Stomach (tissue), 9 donors: ENCODE results near the gene SPANXN4. TPM values are rescaled to one million over a fixed set of nuclear protein-coding genes. Genes with fewer than 3 reads are reported as not detected.

Source experiments
- DNase-seq, 2 donors: peaks; one replicate each; pipeline versions ENCODE4 v3.0.0 to v3.0.0-alpha.2; 2013 to 2019
- H3K27ac ChIP-seq, 5 donors: fragments of 200-600 bp in 4 of 5; sonication (generic) in 4 of 5; one replicate each; pipeline ENCODE4 v1.5.1; 2013 to 2019; ENCODE audit warnings: mild to moderate bottlenecking in 1 of 5, moderate library complexity in 1 of 5
- H3K27me3 ChIP-seq, 3 donors: fragments of 200-600 bp; sonication (generic); one replicate each; pipeline ENCODE4 v1.5.1; 2017 to 2019; ENCODE audit warnings: mixed run types in 1 of 3
- H3K36me3 ChIP-seq, 4 donors: fragments of 200-600 bp; sonication (generic); 1 replicate in 3 of 4; 2 replicates in 1 of 4; pipeline ENCODE4 v1.5.1; 2016 to 2019
- H3K4me1 ChIP-seq, 4 donors: fragments of 200-600 bp; sonication (generic); one replicate each; pipeline ENCODE4 v1.5.1; 2016 to 2019
- H3K4me3 ChIP-seq, 4 donors: fragments of 200-600 bp; sonication (generic) in 3 of 4; one replicate each; pipeline ENCODE4 v1.5.1; 2016 to 2019; ENCODE audit warnings: mild to moderate bottlenecking in 1 of 4
- H3K9me3 ChIP-seq, 4 donors: fragments of 200-600 bp; sonication (generic); one replicate each; pipeline ENCODE4 v1.5.1; 2016 to 2019
- CTCF ChIP-seq, 7 experiments: fragments of 450-650 bp in 4 of 7; fragments of 200-600 bp in 3 of 7; sonication (generic) in 3 of 7; IDR thresholded peaks; one replicate each; pipeline ENCODE4 v1.5.1; 2016 to 2019; ENCODE audit warnings: antibody characterized with exemption in 7 of 7, control low read depth in 2 of 7, mild to moderate bottlenecking in 1 of 7
- EP300 ChIP-seq: sonication (generic); formaldehyde crosslinking; IDR thresholded peaks from one replicate; pipeline ENCODE4 v1.6.1; 2017; ENCODE audit warnings: antibody characterized with exemption
- POLR2A ChIP-seq, 4 donors: fragments of 450-650 bp; IDR thresholded peaks; one replicate each; pipeline ENCODE4 v1.6.1; 2016; ENCODE audit warnings: antibody characterized with exemption in 4 of 4, control low read depth in 2 of 4, mild to moderate bottlenecking in 1 of 4, moderate library complexity in 1 of 4
- POLR2AphosphoS5 ChIP-seq, 3 donors: sonication (generic); formaldehyde crosslinking; IDR thresholded peaks; one replicate each; pipeline ENCODE4 v1.6.1; 2016; ENCODE audit warnings: antibody characterized with exemption in 3 of 3
- WGBS, 5 donors: extraction: QIAGEN DNeasy Blood & Tissue Kit in 3 of 5; methylation state at CpG; one replicate each; pipeline versions ENCODE4 v1.1.5 to v1.1.7; 2013 to 2018; 5-methylcytosine and 5-hydroxymethylcytosine counted together
- intact Hi-C: fragments of 100-400 bp; cut with DNase I; formaldehyde crosslinking; loops from one replicate; pipeline ENCODE4 v1.15.1; 2023; ENCODE audit warnings: low total_unique reads
- polyA plus RNA-seq, 3 donors: library from polyadenylated mRNA; stranded (reverse); fragments of 200-250 nt; gene quantifications; one replicate each; pipeline ENCODE4 v1.2.3, GENCODE V29; 2013
- total RNA-seq, 5 donors: library from RNA; depleted of rRNA; stranded (reverse); fragments of >200 nt; gene quantifications; one replicate each; pipeline versions ENCODE4 v1.1.0 to v1.2.3, GENCODE V29; 2014 to 2016
- donor health status: healthy with polysubstance abuse.
- donor health status: Bipolar disorder and iron deficiency.
- donor health status: healthy.

The SPANXN4 gene
- total and polyA plus RNA-seq, 8 donors, result not detected

- WGBS, 5 donors, result 9 to 36% (median 15%) methylated on average over 2 of the region's 2 CpGs
- DNase-seq, result peak in 1 of 2 donors; percentile 15
- no peaks in the 10 kb centered on the region for H3K4me1 ChIP-seq
Observed at GRCh38 chrX:142994988-142995387, 30.7 kb upstream of the SPANXN4 start.

GRCh38 chrX:142998447-142999198, 27.1 kb upstream of the SPANXN4 start:
- intact Hi-C loops, result no loop called here
- no peaks in the 10 kb centered on the region for H3K4me1 ChIP-seq
- DNase-seq, result no peak
- H3K27me3 ChIP-seq, result no peaks in the 10 kb centered on the region
- TF ChIP-seq CTCF (IDR thresholded peaks at IDR 0.05) (no peak), POLR2AphosphoS5 (IDR thresholded peaks at IDR 0.05) (no peak), EP300 (no peak), POLR2A (IDR thresholded peaks at IDR 0.05) (no peak)
- H3K4me3 ChIP-seq, result no peak overlapping the region
- no peaks in the 10 kb centered on the region for H3K36me3 ChIP-seq
- H3K27ac ChIP-seq, result no peak overlapping the region
- no peaks in the 10 kb centered on the region for H3K9me3 ChIP-seq
- 72 to 83% (median 78%) methylated on average over 7 to 8 of the region's 8 CpGs for WGBS, 5 donors

More at GRCh38 chrX:142994988-142995387, 30.7 kb upstream of the SPANXN4 start:
- intact Hi-C loops, result no loop called here
- no peaks in the 10 kb centered on the region for H3K27me3 ChIP-seq
- no peak overlapping the region for H3K27ac ChIP-seq
- H3K36me3 ChIP-seq, result no peaks in the 10 kb centered on the region
- H3K4me3 ChIP-seq, result no peak overlapping the region
- TF ChIP-seq EP300 (no peak), POLR2A (IDR thresholded peaks at IDR 0.05) (no peak), POLR2AphosphoS5 (IDR thresholded peaks at IDR 0.05) (no peak), CTCF (IDR thresholded peaks at IDR 0.05) (no peak)
- no peaks in the 10 kb centered on the region for H3K9me3 ChIP-seq

DNA sequence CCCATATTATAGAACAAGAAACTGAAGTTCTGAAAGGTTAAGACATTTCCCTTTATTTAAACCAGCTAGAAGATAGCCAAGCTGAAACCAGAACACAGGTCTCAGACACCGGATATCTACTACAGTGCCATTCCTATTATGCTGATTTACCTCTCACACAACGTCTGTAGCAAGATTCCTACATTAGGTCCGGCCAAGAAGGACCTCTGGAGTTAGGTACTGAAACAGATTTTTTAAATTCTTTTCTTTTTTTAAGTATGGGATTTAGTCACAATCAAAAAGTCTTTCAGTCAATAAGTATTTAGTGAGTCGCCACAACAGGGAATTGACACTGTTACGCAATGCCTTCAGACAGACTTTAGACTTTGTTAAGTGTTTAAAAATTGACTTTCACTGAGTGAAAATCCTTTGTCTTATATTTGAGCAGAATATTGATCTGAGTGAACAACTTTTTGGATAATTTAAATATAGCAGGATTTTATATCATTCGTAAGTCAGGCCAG, 26.5 kb upstream of the SPANXN4 start:
- intact Hi-C loops, result no loop called here
- 73 to 86% (median 80%) methylated on average over 6 of the region's 6 CpGs for WGBS, 5 donors
- DNase-seq, result peak in 1 of 2 donors; percentile 7
- no peaks in the 10 kb centered on the region for H3K36me3 ChIP-seq
- no peaks in the 10 kb centered on the region for H3K27me3 ChIP-seq
- TF ChIP-seq POLR2A (IDR thresholded peaks at IDR 0.05), result no peak
- TF ChIP-seq EP300, result no peak
- TF ChIP-seq CTCF (IDR thresholded peaks at IDR 0.05), result no peak
- no peak for TF ChIP-seq POLR2AphosphoS5 (IDR thresholded peaks at IDR 0.05)
- H3K4me1 ChIP-seq, result no peaks in the 10 kb centered on the region
- no peak overlapping the region for H3K4me3 ChIP-seq
- H3K9me3 ChIP-seq, result no peaks in the 10 kb centered on the region
- H3K27ac ChIP-seq, result no peak overlapping the region

DNA sequence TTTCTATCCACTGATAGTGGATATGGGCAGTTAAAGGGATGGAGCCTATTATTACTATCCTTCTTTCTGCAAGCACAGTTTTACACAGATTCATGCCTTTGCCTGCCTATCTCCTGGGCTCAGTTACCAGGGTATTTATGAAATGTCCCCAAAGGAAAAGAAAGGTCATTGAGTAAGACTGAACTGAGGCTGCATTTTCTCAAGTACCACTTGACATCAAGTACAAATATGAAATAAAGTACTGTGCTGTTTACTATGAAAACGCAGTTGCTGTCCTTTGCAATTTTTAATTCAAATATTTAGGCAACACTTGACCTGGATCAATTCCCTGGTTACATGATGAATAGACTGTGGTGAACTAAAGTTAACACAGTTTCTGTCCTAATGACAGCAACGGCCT, 23.5 kb upstream of the SPANXN4 start:
- no peaks in the 10 kb centered on the region for H3K27me3 ChIP-seq

More for the DNA sequence above, 23.5 kb upstream of the SPANXN4 start:
- intact Hi-C loops, result no loop called here
- DNase-seq, result no peak
- H3K4me1 ChIP-seq, result no peaks in the 10 kb centered on the region
- no peak overlapping the region for H3K27ac ChIP-seq
- TF ChIP-seq CTCF (IDR thresholded peaks at IDR 0.05) (no peak), POLR2A (IDR thresholded peaks at IDR 0.05) (no peak), EP300 (no peak), POLR2AphosphoS5 (IDR thresholded peaks at IDR 0.05) (no peak)
- no peaks in the 10 kb centered on the region for H3K9me3 ChIP-seq
- 16 to 43% (median 35%) methylated on average over 2 of the region's 2 CpGs for WGBS, 5 donors
- H3K4me3 ChIP-seq, result no peak overlapping the region
- no peaks in the 10 kb centered on the region for H3K36me3 ChIP-seq
